Measurements from ENCODE around the gene INKA2.

The INKA2 gene

DNA sequence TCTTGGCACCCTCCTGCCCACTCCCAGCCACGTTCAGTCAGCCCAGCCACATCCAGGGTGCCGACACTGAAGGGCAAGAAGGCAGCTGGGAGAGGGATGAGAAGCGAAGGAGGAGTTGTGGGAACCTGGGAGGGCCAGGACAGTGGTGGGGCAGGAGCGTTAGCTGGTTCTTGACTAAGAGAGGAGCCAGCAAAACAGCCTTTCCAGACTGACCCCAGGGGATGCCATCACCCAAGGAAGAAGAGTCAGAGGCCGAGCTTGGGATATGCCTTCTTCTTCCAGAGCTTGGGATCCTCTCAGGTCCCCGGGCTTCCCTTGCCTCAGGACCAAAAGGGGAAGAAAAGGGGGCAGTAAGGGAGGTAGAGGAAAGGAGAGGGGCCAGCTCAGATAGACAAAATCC lies 7.2 kb downstream of the INKA2 start:
- no peak for DNase-seq

DNA sequence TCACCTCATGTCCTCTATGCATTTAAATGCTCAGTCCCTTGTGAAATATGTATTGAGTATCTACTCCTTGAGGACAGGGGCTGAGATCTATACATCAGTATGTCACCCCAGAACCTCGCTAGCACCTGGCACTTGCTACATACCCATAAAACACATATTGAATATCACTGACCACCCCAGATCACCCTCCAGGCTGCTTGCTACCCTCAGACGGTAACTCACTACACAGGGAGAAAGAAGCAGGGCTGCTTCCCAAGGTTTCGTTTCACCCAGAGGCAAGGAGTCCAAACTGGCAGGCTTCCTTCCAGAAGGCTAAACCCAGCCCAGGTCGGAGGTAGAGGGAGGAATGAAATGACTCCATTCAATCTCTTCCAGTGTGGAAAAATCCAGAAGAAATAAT lies 8.5 kb downstream of the INKA2 start:
- no peak for DNase-seq

DNA sequence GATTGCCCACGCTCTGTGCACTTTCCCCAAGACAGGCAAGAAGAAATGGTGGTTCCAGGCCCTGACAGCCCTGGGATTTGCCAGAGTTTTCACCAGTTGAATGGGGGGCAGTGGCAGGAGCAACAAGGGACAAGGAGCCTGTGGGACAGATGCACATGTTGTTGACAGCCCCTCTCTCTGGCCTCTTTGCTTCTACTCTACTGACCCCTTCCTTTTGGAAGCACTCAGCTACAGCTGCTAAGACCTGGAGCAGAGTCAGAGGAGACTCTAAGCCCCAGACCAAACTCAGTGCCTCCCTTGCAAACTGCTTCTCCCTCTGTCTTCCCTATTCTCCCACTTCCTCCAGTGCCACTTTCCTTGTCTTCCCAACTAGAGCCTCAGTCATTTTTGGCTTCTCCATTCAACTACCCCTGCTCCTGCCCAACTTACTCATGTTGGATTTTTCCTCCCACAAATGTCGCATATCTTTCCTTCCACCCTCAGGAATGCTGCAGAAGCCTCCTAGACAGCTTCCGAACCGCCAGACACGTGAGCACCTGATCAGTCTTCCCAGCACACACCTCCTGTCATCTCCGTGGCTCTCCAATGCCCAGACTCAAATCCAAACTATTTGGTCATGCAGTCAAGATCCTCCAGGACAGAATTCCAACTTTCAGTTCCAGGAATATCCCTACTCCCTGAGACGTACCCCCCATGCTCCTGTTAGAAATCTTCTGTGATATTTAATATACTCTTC lies 9.1 kb downstream of the INKA2 start:
- no peak for DNase-seq

DNA sequence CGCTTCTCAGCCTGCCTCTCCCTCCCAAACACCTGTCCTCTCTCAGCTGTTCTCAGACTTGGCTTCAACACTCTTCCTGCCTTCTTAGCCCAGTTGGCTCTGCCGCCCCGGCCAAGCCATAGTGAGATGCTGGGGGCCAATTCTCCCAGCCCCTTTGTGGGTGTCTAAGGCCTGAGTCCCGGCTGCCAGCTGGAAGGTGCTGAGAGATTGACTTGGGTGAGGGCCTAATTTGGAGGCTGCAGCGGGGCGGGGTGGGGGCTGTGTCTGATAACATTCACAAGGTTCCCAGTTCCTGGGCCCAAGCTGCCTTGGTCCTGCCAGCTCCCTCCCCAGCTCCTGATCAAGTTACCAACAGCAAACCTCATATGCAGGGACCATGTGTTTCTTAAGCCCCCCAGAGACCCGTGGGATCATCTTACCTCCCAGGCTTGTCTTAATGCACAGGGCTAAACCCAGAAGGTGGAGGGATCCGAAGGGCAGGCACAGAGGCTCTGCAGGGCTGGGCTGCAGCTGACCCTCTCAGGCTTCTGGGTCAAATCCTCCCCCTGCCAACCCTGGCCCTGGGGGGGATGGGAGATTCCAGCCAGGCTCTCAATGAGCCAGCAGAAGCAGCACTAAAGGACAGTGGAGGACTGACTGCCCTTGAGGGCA lies 9.8 kb downstream of the INKA2 start:
- no peak for DNase-seq

DNA sequence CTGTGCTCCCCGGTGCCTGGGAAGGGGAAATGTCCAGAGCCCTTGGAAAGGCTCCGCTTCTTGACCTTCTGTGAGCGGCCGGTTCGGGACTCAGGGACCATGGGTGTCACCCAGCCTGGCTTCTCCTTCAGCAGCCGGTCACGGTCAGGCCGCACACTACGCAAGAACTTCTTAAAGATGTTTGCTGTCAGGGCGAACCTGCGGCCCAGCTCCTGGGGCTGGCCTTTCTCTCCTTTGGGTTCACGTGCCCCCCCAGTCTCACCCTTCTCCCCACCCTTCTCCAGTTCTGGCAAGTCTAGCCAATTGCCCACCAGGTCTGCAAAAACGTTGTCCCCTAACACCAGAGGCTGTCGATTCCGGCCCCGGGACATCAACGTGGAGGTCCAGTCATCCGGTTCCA lies 12.1 kb downstream of the INKA2 start:
- no peak for DNase-seq

DNA sequence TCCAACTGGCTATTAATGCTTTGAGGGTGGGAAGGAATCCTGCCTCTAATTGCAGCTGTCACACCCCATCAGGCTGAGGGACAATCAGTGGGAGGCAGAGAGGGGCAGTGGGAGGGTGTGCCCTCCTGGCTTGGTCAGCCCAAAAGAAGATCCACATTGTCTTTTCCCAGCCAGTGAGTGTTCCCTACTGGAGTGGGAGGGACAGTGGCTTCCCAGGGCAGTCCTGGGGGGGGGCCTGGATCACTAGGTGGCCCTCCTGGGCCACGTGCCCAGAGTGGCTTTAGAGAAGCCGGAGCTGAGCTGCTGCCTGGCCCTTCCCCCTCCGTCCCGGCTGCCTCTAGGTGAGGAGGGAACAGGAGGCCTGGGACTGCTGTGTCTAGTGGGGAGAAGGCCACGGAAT lies 14.0 kb downstream of the INKA2 start:
- no peak for DNase-seq

GRCh38 chr1:111723871-111724270 lies 15.3 kb downstream of the INKA2 start:
- DNase-seq = no peak

DNA sequence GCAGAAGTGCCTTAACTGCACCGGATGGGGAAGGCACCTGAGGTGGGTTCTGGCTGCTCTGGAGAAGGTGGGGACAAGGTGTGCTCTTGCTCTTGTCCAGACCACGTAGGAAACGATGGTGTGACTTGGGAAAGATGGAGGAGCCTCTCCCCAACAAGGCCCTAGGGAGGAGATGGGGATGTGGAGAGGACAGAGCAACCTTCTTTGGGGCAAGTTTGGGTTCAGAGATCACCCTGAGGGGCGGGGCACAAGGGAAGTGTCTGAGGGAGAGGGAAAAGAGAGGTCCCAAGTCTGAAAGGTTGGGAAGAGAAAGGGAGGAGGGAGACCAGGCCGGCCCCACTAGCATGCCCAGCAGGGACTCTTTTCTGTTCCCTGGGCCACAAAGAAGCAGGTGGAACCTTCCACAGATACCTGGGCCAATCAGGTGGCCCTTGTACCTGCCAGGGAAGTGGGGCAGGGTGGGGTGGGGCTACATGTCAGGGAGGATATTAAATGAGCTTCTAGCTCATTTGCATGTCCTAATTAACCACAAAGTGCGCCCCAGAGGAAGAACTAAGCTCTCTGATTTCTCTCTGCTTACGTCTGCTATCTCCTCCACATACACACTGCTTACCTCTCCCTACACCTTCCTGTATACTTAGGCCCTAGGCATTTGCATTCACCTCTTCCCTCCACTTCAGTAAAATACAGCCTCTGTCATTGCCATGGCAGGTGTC lies 15.9 kb downstream of the INKA2 start:
- no peak for DNase-seq

DNA sequence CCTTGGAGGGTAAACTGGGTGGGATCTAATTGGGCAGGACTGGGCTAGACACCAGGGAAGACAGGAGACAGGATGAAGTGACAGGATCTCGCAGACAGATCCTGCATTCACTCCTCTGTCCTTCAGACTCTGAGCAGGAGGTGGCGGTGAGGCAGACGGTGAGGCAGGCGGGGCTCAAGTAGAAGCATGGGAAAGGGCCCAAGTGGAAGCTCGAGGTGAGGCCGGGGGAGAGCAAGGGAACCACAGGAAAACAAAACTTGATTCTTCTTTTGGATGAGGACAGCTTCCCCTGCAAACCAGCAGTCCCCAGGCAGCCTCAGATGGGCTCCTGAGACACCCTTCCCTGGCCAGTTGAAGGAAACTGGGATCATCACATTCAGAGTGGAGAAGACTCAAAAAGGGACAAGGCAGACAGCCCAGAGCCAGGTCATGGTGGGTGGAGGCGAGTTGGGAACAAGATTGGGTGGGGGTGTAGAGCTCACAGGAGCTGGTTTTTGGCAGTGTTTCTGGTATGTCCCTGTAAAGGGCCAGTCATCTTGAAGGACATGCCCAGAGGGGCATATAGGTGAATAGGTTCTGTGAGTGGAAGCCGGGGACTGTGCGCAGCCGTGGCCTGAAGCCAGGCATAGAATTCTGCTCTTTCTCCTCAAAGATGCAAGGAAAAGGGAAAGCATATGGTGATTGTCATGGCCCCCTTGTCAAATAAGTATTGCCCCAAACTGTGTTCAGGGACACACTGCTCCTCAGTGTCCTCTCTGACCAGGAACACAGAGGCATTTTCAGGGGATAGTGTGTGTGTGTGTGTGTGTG lies 18.0 kb downstream of the INKA2 start:
- no peak for DNase-seq

- no peak for DNase-seq
These were observed 18.8 kb downstream of the INKA2 start for GRCh38 chr1:111720274-111720976.

DNA sequence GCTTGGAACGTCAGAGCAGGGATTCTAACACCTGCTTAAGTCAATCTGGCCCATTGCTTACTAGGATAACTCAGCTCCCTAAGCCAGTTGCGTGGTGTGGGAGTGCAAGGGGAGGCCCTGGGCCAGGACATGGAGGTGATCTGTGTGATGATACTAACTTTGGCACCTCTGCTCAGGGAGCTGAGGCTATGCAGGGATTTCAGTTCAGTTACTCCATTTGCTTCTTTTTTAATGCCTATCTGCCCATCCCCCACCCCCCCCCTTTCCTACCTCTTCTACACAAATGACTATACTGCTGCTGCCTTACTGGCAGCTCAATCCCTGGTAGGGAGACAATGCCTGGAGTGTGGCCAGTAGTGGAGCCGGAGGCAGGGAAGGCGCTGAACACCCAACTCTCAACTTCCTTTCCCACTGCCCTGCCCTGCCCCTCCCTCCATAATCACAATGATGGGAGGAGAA lies 19.5 kb downstream of the INKA2 start:
- no peak for DNase-seq

DNA sequence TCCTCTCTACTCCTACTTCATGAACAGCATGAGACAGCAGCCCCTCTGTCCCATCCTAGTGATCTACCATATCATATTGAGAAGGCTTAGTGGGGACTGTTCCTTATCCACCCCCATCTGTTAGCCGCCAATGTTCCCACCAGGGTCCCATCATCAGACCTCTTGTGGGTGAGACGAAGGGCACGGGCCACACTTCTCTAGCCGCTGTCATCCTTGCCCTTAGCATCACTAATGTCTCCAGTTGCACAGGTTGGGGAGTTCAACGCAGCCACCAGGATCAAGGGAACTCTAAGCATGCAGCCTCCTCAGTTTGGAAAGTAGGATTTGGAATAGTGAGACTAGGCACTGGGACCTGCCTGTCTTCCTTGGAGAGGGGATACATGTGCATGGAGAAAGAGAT lies 20.1 kb downstream of the INKA2 start:
- DNase-seq = no peak

DNA sequence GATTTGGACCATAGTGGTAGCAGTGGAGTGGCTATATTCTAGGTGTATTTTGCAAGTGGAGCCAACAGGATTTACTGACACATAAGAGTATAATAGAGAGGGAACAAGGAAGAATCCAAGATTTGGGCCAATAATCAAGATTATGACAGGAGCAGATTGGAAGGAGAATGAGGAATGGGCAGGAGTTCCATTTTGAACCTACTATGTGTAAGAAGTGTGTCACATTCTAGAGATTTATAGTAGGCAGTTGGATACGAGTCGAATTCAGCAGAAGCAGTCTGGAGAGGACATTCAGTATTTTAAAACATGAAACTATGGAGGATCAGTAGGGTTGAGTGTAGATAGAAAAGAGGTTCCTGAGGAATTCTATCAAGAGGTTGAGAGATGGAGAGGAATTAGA lies 21.7 kb downstream of the INKA2 start:
- no peak for DNase-seq

DNA sequence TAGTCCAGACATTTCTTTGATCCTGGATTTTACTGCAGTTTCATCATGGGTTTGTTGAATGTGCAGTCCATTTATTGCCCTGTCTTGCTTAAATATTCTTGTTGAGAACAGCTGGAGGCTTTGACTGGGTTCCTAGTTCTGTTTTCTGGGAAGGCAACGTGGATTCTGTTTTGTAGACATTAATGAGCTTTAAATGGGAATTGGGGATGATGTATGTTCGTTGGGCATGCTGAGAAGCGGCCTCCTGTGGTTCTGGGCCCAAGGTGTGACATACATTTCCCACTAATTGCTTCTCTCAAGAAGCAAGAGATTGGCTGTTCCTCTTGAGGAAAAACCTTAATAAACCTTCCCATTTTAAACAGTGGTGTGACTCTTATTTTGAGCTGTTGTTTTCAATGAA lies 22.9 kb downstream of the INKA2 start:
- DNase-seq = no peak

- DNase-seq = no peak
These were observed 29.2 kb downstream of the INKA2 start for GRCh38 chr1:111709986-111710385.

DNA sequence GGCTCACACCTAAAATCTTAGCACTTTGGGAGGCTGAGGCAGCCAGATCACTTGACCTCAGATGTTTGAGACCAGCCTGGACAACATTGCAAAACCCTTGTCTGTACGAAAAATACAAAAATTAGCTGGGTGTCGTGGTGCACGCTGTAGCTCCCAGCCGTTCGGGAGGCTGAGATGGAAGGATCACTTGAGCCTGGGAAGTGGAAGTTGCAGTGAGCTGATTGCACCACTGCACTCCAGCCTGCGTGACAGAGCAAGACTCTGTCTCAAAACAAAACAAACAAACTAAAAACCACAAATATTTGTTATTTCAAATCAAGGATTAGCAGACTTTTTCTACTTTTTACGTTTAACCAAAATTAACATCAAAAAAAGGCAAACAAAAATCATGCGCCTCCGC lies 31.3 kb downstream of the INKA2 start:
- no peak for DNase-seq

GRCh38 chr1:111706921-111707320 lies 32.3 kb downstream of the INKA2 start:
- no peak for DNase-seq

- DNase-seq = no peak
These were observed 33.4 kb downstream of the INKA2 start for GRCh38 chr1:111705841-111706240.

DNA sequence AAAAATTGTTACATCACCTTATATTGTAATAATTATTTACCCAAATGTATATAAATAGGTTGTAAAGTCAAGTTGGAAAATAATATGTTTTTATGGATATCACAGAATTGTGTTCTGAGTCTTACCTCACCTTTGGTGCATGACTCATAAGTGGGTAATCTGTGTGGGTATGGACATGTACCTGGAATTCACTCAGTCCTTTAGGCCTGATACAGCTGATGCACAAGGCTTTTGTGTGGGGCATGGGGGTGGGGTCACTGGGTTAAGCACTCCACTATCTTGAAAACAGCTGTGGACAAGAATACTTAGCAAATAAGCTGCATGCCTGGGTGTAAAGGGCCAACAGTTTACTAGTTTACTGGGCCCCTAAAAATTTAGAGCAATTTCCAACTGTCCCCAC lies 34.4 kb downstream of the INKA2 start:
- DNase-seq = no peak

DNA sequence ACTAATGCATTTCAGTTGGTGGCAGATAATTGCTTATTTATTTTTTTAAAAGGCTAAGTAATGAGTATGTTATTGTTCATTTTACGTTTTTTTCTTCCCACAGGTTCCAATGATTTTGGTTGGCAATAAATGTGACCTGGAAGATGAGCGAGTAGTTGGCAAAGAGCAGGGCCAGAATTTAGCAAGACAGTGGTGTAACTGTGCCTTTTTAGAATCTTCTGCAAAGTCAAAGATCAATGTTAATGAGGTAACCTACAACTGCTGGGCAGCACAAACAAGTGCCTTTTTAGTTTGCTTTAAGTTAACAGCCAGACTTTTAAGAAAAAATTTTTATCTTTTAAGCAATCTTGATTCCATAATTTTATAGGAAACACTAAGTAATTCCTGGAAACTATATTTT lies 35.0 kb downstream of the INKA2 start:
- no peak for DNase-seq

DNA sequence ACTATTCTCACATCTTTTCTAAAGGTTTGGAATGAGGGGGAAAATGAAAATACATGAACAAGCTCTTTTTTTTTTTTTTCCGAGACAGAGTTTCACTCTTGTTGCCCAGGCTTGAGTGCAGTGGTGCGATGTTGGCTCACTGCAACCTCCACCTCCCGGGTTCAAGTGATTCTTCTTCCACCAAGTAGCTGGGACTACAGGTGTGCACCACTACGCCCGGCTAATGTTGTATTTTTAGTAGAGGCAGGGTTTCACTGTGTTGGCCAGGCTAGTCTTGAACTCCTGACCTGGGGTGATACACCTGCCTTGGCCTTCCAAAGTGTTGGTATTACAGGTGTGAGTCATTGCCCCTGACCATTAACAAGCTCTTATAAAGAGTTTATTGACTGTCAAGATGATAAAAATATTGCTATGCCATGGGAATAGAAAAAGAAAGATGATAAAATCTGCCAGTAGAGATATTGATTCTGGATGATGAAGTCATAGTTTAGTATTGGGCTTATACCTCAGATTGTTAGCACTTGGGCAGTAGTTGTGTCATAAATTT lies 36.6 kb downstream of the INKA2 start:
- no peak for DNase-seq

DNA sequence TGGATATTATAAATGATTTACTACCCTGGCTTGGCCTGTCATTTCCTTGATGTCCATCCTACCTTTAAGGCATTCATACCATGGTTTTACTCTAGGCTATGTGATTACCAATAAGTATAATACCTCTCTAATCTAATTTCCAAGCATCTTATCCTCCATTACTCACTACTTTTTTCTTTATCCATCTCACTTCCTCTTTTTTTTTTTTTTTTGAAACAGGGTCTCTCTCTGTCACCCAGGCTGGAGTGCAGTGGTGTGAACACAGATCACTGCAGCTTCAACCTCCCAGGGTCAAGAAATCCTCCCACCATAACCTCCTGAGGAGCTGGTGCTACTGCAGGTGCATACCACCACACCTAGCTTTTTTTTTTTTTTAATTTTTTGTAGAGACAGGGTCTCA lies 39.9 kb downstream of the INKA2 start:
- DNase-seq = no peak

Measured in NCI-H1105 (cell line).